ENCODE measurements around the gene REPIN1. TPM values are rescaled to one million over a fixed set of nuclear protein-coding genes. Genes with fewer than 3 reads are reported as not detected.
A peak's percentile ranks its signal among the peaks of the same experiment; 100 is the strongest.

REPIN1 gene
- polyA plus RNA-seq, 1 experiment: 28.4 TPM

- H3K27ac ChIP-seq (ENCODE audit: low read depth, low read length): no peak overlapping the region
- no peaks in the 10 kb centered on the region; the same call in 1 of the 2 replicates for H3K9me3 ChIP-seq (ENCODE audit: control insufficient read depth, insufficient read depth, low read length)
- DNase-seq (ENCODE audit: low read depth, low spot score): no peak
- CTCF ChIA-PET: interaction anchor here (0.6 to 3.0 kb wide), 23 partner anchors 9 to 1108 kb away, joined by 3 to 17 read pairs (median 5); a partner anchor contains a TSS
- H3K27me3 ChIP-seq (ENCODE audit: control insufficient read depth, insufficient read depth, low read length): no peaks in the 10 kb centered on the region
- no peak for TF ChIP-seq CTCF (IDR thresholded peaks at IDR 0.05; ENCODE audit: low read depth, low read length)
- POLR2A ChIA-PET: interaction anchor here (0.7 kb wide), 1 partner anchor 20 kb away, joined by 3 read pairs; no protein-coding TSS in a partner anchor
- H3K4me3 ChIP-seq (ENCODE audit: low read depth, low read length): no peak overlapping the region
These were observed 13.0 kb upstream of the REPIN1 start for GRCh38 chr7:150355666-150356059.

- no peaks in the 10 kb centered on the region; the same call in 1 of the 2 replicates for H3K9me3 ChIP-seq (ENCODE audit: control insufficient read depth, insufficient read depth, low read length)
- no peak for DNase-seq (ENCODE audit: low read depth, low spot score)
- H3K27me3 ChIP-seq (ENCODE audit: control insufficient read depth, insufficient read depth, low read length): no peaks in the 10 kb centered on the region
- no peak overlapping the region for H3K4me3 ChIP-seq (ENCODE audit: low read depth, low read length)
- H3K27ac ChIP-seq (ENCODE audit: low read depth, low read length): no peak overlapping the region
- ChIA-PET CTCF (interaction anchor here (0.5 to 3.0 kb wide), 24 partner anchors 10 to 1047 kb away, joined by 3 to 17 read pairs (median 4); a partner anchor contains a TSS), POLR2A (no interaction called here)
- TF ChIP-seq CTCF (IDR thresholded peaks at IDR 0.05; ENCODE audit: low read depth, low read length): peak; percentile 81
These were observed 12.2 kb upstream of the REPIN1 start for GRCh38 chr7:150356265-150356897.

GRCh38 chr7:150357270-150357669 is 11.4 kb upstream of the REPIN1 start:
- no peak overlapping the region for H3K4me3 ChIP-seq (ENCODE audit: low read depth, low read length)
- no peak overlapping the region for H3K27ac ChIP-seq (ENCODE audit: low read depth, low read length)
- POLR2A ChIA-PET: no interaction called here
- no peak for DNase-seq (ENCODE audit: low read depth, low spot score)
- no peaks in the 10 kb centered on the region; the same call in 1 of the 2 replicates for H3K9me3 ChIP-seq (ENCODE audit: control insufficient read depth, insufficient read depth, low read length)
- CTCF ChIA-PET: interaction anchor here (1.1 to 3.0 kb wide), 6 partner anchors 9 to 62 kb away, joined by 5 to 17 read pairs (median 14); no protein-coding TSS in a partner anchor
- H3K27me3 ChIP-seq (ENCODE audit: control insufficient read depth, insufficient read depth, low read length): no peaks in the 10 kb centered on the region
- no peak for TF ChIP-seq CTCF (IDR thresholded peaks at IDR 0.05; ENCODE audit: low read depth, low read length)

GRCh38 chr7:150357771-150358427 is 10.7 kb upstream of the REPIN1 start:
- POLR2A ChIA-PET: no interaction called here

More at GRCh38 chr7:150357771-150358427, 10.7 kb upstream of the REPIN1 start:
- H3K27ac ChIP-seq (ENCODE audit: low read depth, low read length): no peak overlapping the region
- TF ChIP-seq CTCF (IDR thresholded peaks at IDR 0.05; ENCODE audit: low read depth, low read length): no peak
- no peak for DNase-seq (ENCODE audit: low read depth, low spot score)
- no peaks in the 10 kb centered on the region for H3K27me3 ChIP-seq (ENCODE audit: control insufficient read depth, insufficient read depth, low read length)
- CTCF ChIA-PET: interaction anchor here (0.7 to 3.0 kb wide), 2 partner anchors 9 to 14 kb away, joined by 7 to 17 read pairs; no protein-coding TSS in a partner anchor
- H3K4me3 ChIP-seq (ENCODE audit: low read depth, low read length): no peak overlapping the region
- no peaks in the 10 kb centered on the region; the same call in 1 of the 2 replicates for H3K9me3 ChIP-seq (ENCODE audit: control insufficient read depth, insufficient read depth, low read length)
